Muscle of leg (tissue), 11 donors: ENCODE measurements around the gene SLC6A12. TPM values are rescaled to one million over a fixed set of nuclear protein-coding genes. Genes with fewer than 3 reads are reported as not detected.

Source experiments
- DNase-seq: peaks from one replicate; pipeline ENCODE4 v3.0.0; 2013
- H3K27ac ChIP-seq: one replicate; pipeline ENCODE4 v1.5.1; 2013; ENCODE audit warnings: mild to moderate bottlenecking, low read length, control low read depth
- H3K27me3 ChIP-seq: one replicate; pipeline ENCODE4 v1.6.1; 2013; ENCODE audit warnings: low read length; ENCODE audit not compliant: control insufficient read depth, insufficient read depth
- H3K36me3 ChIP-seq: one replicate; pipeline ENCODE4 v1.6.1; 2013; ENCODE audit warnings: low read length; ENCODE audit not compliant: control insufficient read depth, insufficient read depth
- H3K4me1 ChIP-seq: one replicate; pipeline ENCODE4 v1.6.1; 2013; ENCODE audit warnings: low read length; ENCODE audit not compliant: control insufficient read depth, insufficient read depth
- H3K4me3 ChIP-seq: one replicate; pipeline ENCODE4 v1.5.1; 2013; ENCODE audit warnings: low read length, control low read depth
- H3K9me3 ChIP-seq: replicated peaks from 2 replicates; pipeline ENCODE4 v1.6.1; 2013; ENCODE audit warnings: low read depth, low read length; ENCODE audit not compliant: control insufficient read depth
- WGBS: methylation state at CpG from one replicate; pipeline ENCODE4 v1.1.5; 2013; ENCODE audit warnings: missing lambda C conversion rate; ENCODE audit not compliant: insufficient coverage; 5-methylcytosine and 5-hydroxymethylcytosine counted together
- polyA plus RNA-seq, 8 donors: library from polyadenylated mRNA; unstranded; fragments of 120-200 nt; gene quantifications; one replicate each; pipeline versions ENCODE4 v1.2.1 to v1.2.3, GENCODE V29; 2013; ENCODE audit warnings: inconsistent platforms in 1 of 8, low replicate concordance in 1 of 8; ENCODE audit not compliant: insufficient read length in 8 of 8, insufficient read depth in 1 of 8
- total RNA-seq: library from RNA; stranded (reverse); fragments of 120-200 nt; gene quantifications from one replicate; pipeline ENCODE4 v1.2.4, GENCODE V29; 2013

SLC6A12 gene
- total and polyA plus RNA-seq, 9 donors, result 0.25 to 1.6 (median 0.40) TPM

DNA sequence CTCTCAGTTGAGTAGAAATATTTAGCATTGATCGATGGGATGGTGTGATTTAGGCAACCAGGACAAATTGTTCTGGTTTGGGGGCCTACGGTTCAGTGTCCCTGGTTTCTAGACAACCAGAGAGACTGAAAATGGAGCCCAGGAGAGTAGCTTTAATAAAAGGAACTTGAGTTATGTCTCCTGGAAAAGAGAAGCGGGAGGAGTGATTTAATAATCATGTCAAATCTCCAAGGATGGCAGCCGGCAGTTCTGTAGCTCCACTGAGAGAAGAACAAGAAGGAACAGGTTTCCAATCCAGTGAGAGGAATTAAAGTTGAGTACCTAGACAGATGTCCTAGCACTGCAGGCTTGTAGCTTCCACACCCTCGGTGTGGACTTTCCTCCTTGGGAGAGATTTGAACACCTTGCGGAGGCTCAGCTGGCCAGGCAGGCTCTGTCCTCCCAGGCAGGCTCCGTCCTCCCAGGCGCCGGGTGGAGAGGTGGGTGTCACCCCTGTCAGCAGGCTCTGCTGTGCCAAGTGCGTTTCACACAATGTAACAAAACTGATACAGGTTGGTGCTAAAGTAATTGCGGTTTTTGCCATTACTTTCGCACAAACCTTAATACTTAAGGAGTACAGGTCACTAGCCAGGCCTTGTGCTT, 45.9 kb downstream of the SLC6A12 start:
- no peak for DNase-seq
- H3K9me3 ChIP-seq, result no peaks in the 10 kb centered on the region
- H3K27ac ChIP-seq, result no peak overlapping the region
- H3K36me3 ChIP-seq, result no peaks in the 10 kb centered on the region
- WGBS, result 35% methylated on average over 6 of the region's 12 CpGs
- no peak overlapping the region for H3K4me3 ChIP-seq
- peaks cover 42% of the 10 kb centered on the region for H3K4me1 ChIP-seq
- H3K27me3 ChIP-seq, result peaks cover 16% of the 10 kb centered on the region

- 79% methylated on average over 2 of the region's 11 CpGs for WGBS
Measured at GRCh38 chr12:166425-167075, 47.4 kb downstream of the SLC6A12 start.

GRCh38 chr12:165862-166368, 48.0 kb downstream of the SLC6A12 start:
- 65% methylated on average over 8 of the region's 15 CpGs for WGBS
- no peak overlapping the region for H3K4me3 ChIP-seq
- H3K27me3 ChIP-seq, result peaks cover 13% of the 10 kb centered on the region
- peaks cover 30% of the 10 kb centered on the region for H3K4me1 ChIP-seq
- DNase-seq, result no peak
- no peak overlapping the region for H3K27ac ChIP-seq
- H3K36me3 ChIP-seq, result no peaks in the 10 kb centered on the region
- no peaks in the 10 kb centered on the region for H3K9me3 ChIP-seq

More at GRCh38 chr12:166425-167075, 47.4 kb downstream of the SLC6A12 start:
- no peak for DNase-seq
- Histone ChIP-seq H3K27ac (no peak overlapping the region), H3K4me3 (no peak overlapping the region), H3K9me3 (no peaks in the 10 kb centered on the region), H3K27me3 (peaks cover 13% of the 10 kb centered on the region), H3K36me3 (no peaks in the 10 kb centered on the region), H3K4me1 (peaks cover 30% of the 10 kb centered on the region)

DNA sequence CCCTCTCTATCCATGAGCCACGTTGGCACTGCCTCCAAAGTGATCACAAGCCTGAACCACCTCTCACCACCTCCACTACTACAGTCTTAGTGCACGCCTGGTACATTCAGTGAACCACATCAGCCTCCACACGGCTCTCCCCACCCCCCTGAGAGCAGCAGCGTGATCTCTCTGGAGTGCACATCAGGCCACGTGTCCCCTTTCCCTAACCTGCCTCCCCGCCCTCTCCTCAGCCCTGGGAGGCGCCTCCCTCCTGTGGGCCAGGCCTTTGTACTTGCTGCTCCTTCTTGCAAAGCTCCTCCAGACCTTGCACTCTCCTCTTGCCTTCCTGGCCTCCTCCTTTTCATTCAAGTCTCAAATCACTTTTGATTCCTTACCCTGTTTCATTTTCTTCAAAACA, 49.8 kb downstream of the SLC6A12 start:
- H3K27ac ChIP-seq, result no peak overlapping the region
- no peak for DNase-seq
- H3K4me3 ChIP-seq, result no peak overlapping the region
- H3K4me1 ChIP-seq, result peaks cover 25% of the 10 kb centered on the region
- WGBS, result 59% methylated on average over 6 of the region's 7 CpGs
- H3K9me3 ChIP-seq, result no peaks in the 10 kb centered on the region
- peaks cover 12% of the 10 kb centered on the region for H3K27me3 ChIP-seq
- no peaks in the 10 kb centered on the region for H3K36me3 ChIP-seq

GRCh38 chr12:163406-163986, 50.5 kb downstream of the SLC6A12 start:
- no peak for DNase-seq
- 87% methylated on average over 24 of the region's 26 CpGs for WGBS
- H3K27me3 ChIP-seq, result peaks cover 5% of the 10 kb centered on the region
- H3K9me3 ChIP-seq, result no peaks in the 10 kb centered on the region
- no peak overlapping the region for H3K27ac ChIP-seq
- H3K4me1 ChIP-seq, result peaks cover 18% of the 10 kb centered on the region
- H3K36me3 ChIP-seq, result no peaks in the 10 kb centered on the region
- H3K4me3 ChIP-seq, result no peak overlapping the region

DNA sequence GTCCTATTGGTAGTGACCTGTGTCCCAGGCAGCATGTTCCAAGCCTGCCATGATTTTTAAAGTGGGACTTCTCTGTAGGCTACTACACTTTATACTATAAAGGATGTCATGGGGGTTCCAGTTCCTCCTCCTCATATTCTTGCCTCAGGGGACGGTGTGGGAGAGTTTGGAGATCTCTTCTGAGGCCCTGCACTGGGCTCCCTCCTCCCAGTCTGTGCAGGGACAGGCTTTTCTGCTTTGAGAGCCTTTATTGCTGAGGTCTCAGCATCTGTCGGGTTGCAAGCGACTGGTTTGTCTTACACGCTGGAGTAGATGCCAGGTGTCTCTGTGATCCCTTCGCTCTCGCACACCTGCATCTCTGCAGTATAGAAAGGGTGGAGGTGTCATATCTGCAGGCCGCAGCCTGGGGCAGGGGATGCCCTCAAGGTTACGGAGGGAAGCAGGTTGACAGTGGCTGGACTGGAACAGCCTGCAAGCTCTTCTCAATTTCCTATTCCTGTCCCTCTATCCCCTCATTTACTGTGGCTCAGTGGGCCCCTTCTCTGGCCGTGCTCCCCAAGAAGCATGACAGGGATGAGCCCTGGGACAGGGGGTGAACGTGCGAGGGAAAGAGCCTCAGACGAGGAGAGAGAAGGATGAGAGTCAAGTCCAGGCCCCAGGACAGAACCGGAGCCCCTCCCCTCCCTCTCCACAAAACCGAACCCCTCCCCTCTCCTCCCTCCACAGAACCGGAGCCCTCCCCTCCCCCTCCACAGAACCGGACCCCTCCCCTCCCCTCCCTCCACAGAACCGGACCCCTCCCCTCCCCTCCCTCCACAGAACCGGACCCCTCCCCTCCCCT, 51.3 kb downstream of the SLC6A12 start:
- 10% methylated on average over 2 of the region's 18 CpGs for WGBS

GRCh38 chr12:161823-162222, 52.1 kb downstream of the SLC6A12 start:
- H3K4me3 ChIP-seq, result no peak overlapping the region
- no peak for DNase-seq
- peaks cover 2% of the 10 kb centered on the region for H3K4me1 ChIP-seq
- H3K36me3 ChIP-seq, result no peaks in the 10 kb centered on the region
- 87% methylated on average over 4 of the region's 8 CpGs for WGBS
- no peaks in the 10 kb centered on the region for H3K9me3 ChIP-seq
- no peak overlapping the region for H3K27ac ChIP-seq
- H3K27me3 ChIP-seq, result peaks cover 7% of the 10 kb centered on the region

More for the DNA sequence above, 51.3 kb downstream of the SLC6A12 start:
- peaks cover 5% of the 10 kb centered on the region for H3K27me3 ChIP-seq
- H3K27ac ChIP-seq, result no peak overlapping the region
- H3K36me3 ChIP-seq, result no peaks in the 10 kb centered on the region
- no peak overlapping the region for H3K4me3 ChIP-seq
- H3K4me1 ChIP-seq, result peaks cover 11% of the 10 kb centered on the region
- no peak for DNase-seq
- H3K9me3 ChIP-seq, result no peaks in the 10 kb centered on the region

- H3K9me3 ChIP-seq, result no peaks in the 10 kb centered on the region
- no peaks in the 10 kb centered on the region for H3K4me1 ChIP-seq
- peaks cover 7% of the 10 kb centered on the region for H3K27me3 ChIP-seq
- no peak for DNase-seq
- WGBS, result 67% methylated on average over 4 of the region's 9 CpGs
- no peaks in the 10 kb centered on the region for H3K36me3 ChIP-seq
- H3K27ac ChIP-seq, result no peak overlapping the region
- no peak overlapping the region for H3K4me3 ChIP-seq
Measured at GRCh38 chr12:160858-161257, 53.1 kb downstream of the SLC6A12 start.

GRCh38 chr12:159156-159782, 54.7 kb downstream of the SLC6A12 start:
- WGBS, result 62% methylated on average over 6 of the region's 7 CpGs
- no peaks in the 10 kb centered on the region for H3K4me1 ChIP-seq
- no peak overlapping the region for H3K4me3 ChIP-seq
- no peaks in the 10 kb centered on the region for H3K36me3 ChIP-seq
- H3K27me3 ChIP-seq, result peaks cover 5% of the 10 kb centered on the region
- H3K9me3 ChIP-seq, result no peaks in the 10 kb centered on the region
- no peak for DNase-seq
- H3K27ac ChIP-seq, result no peak overlapping the region
